GM03348 (cell line): Measurements from ENCODE around the gene SLC10A7.

Experiments
- DNase-seq: peaks from one replicate; pipeline ENCODE4 v3.0.0; 2012; ENCODE audit warnings: low spot score

Gene SLC10A7

GRCh38 chr4:146521541-146522097, at the start of gene SLC10A7:
Gene SLC10A7 (minus strand): TSS chr4:146521940. CDS start chr4:146521717, 223 bp downstream.
- peak; percentile 85 for DNase-seq

- DNase-seq = no peak
Measured at GRCh38 chr4:146567396-146567795, 45.7 kb upstream of the SLC10A7 start.

- no peak for DNase-seq
Measured at GRCh38 chr4:146564492-146564891, 42.8 kb upstream of the SLC10A7 start.

- no peak for DNase-seq
Measured at GRCh38 chr4:146550161-146550560, 28.4 kb upstream of the SLC10A7 start.

GRCh38 chr4:146548443-146548842, 26.7 kb upstream of the SLC10A7 start:
- DNase-seq = no peak

GRCh38 chr4:146545102-146545501, 23.4 kb upstream of the SLC10A7 start:
- peak; percentile 37 for DNase-seq

- no peak for DNase-seq
Measured at GRCh38 chr4:146534178-146534577, 12.4 kb upstream of the SLC10A7 start.

- no peak for DNase-seq
Measured at GRCh38 chr4:146525754-146526153, 4.0 kb upstream of the SLC10A7 start.

- no peak for DNase-seq
Measured at GRCh38 chr4:146524663-146525062, 2.9 kb upstream of the SLC10A7 start.

GRCh38 chr4:146522869-146523205, 1.1 kb upstream of the SLC10A7 start:
- no peak for DNase-seq

- peak; percentile 94 for DNase-seq
Measured at GRCh38 chr4:146522098-146522868, 543 bp upstream of the SLC10A7 start.

GRCh38 chr4:146520896-146521540, 722 bp downstream of the SLC10A7 start:
- DNase-seq = peak; percentile 56

- DNase-seq = no peak
Measured at GRCh38 chr4:146514651-146515357, 6.9 kb downstream of the SLC10A7 start.

- DNase-seq = no peak
Measured at GRCh38 chr4:146513548-146513947, 8.2 kb downstream of the SLC10A7 start.

- no peak for DNase-seq
Measured at GRCh38 chr4:146511381-146511780, 10.4 kb downstream of the SLC10A7 start.

GRCh38 chr4:146510942-146511341, 10.8 kb downstream of the SLC10A7 start:
- DNase-seq = no peak

- no peak for DNase-seq
Measured at GRCh38 chr4:146508229-146508939, 13.4 kb downstream of the SLC10A7 start.

- no peak for DNase-seq
Measured at GRCh38 chr4:146507632-146508031, 14.1 kb downstream of the SLC10A7 start.

- no peak for DNase-seq
Measured at GRCh38 chr4:146506272-146506671, 15.5 kb downstream of the SLC10A7 start.

GRCh38 chr4:146500216-146500615, 21.5 kb downstream of the SLC10A7 start:
- no peak for DNase-seq

- no peak for DNase-seq
Measured at GRCh38 chr4:146498291-146498690, 23.4 kb downstream of the SLC10A7 start.

GRCh38 chr4:146495269-146495668, 26.5 kb downstream of the SLC10A7 start:
- peak; percentile 14 for DNase-seq
